ENCODE data around the gene WDFY4. TPM values are rescaled to one million over a fixed set of nuclear protein-coding genes. Genes with fewer than 3 reads are reported as not detected.

Gene WDFY4
- total RNA-seq, 2 experiments from 2014 or later: 0.08 TPM; not detected in 1

DNA sequence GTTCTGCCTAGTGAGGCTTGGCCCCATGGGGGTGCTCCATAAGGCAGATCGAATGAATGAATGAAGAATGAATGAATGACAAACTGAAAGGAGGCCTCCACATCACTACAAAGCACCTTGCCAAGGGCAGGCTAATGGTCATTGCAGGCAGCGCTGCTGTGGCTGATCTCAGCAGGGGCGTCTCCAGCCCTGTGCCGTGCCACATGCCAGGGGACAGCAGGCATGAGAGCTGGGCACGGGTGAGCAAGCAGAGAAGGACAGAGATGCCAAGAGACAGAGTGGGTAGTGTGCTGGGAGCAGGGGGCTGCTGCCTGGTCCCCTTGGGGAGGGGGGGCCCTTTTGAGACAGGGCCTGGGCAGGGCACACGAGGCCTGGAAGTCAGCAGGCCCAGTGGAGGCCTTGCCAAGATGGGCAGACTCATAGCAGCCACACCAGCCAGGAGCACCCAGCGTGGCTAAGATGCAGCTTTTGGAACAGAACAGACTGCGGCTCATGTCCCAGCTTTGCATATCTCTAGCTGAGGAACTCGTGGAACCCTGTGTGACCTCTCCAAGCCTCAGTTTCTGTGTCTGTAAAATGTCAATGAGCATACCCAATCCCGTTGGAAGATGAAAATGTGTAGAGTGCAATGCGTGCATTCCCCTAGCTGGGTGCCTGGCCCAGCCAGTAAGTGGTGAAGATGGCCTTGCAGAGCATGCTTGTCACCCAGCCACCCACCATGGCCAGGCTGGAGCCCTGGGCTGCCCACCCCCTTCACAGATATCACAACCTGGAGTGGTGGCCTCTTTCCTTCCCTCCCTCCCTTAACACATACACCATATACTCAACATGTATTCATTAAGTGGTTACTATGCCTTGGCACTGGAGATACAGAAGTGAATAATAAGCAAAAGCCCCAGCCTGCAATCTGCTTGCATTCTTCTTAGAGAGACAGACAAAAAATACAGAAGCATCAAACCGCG, 316.0 kb downstream of the WDFY4 start:
- Mint-ChIP-seq H3K27me3 (no peaks in the 10 kb centered on the region), H3K27ac (no peak overlapping the region), H3K4me1 (no peaks in the 10 kb centered on the region), H3K4me3 (no peak overlapping the region), H3K9me3 (no peaks in the 10 kb centered on the region), H3K36me3 (ENCODE audit: low read depth) (no peaks in the 10 kb centered on the region)
- ChIA-PET CTCF (no interaction called here), POLR2A (no interaction called here)
- no peak for DNase-seq

DNA sequence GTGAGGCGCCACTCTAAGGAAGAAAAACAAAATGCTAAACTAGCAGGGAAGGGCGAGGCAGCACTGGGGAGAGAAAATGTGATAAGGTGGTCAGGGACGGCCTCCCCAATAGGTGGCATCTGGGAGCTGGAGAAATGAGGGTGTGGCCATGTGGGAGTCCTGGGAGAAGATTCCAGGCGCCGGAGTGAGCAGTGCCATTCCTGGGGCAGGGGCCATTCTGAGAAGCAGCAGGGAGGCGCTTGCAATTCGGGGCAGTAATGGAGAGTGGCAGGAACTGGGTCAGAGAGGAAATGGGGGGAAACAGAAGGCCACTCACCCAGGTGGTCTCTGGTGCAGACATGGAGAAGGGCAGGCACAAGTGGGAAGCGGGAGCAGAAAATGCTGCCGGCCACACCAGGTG, 316.7 kb downstream of the WDFY4 start:
- no peaks in the 10 kb centered on the region for H3K9me3 Mint-ChIP-seq
- no peaks in the 10 kb centered on the region for H3K27me3 Mint-ChIP-seq
- DNase-seq: no peak
- ChIA-PET CTCF (no interaction called here), POLR2A (no interaction called here)
- H3K27ac Mint-ChIP-seq: no peak overlapping the region
- no peaks in the 10 kb centered on the region for H3K36me3 Mint-ChIP-seq (ENCODE audit: low read depth)
- no peak overlapping the region for H3K4me3 Mint-ChIP-seq
- H3K4me1 Mint-ChIP-seq: no peaks in the 10 kb centered on the region

- CTCF ChIA-PET: no interaction called here
- Mint-ChIP-seq H3K27me3 (no peaks in the 10 kb centered on the region), H3K9me3 (no peaks in the 10 kb centered on the region), H3K4me1 (no peaks in the 10 kb centered on the region), H3K36me3 (ENCODE audit: low read depth) (no peaks in the 10 kb centered on the region), H3K27ac (no peak overlapping the region), H3K4me3 (no peak overlapping the region)
- no peak for DNase-seq
- POLR2A ChIA-PET: no interaction called here
Observed at GRCh38 chr10:49001870-49002672, 317.4 kb downstream of the WDFY4 start.

DNA sequence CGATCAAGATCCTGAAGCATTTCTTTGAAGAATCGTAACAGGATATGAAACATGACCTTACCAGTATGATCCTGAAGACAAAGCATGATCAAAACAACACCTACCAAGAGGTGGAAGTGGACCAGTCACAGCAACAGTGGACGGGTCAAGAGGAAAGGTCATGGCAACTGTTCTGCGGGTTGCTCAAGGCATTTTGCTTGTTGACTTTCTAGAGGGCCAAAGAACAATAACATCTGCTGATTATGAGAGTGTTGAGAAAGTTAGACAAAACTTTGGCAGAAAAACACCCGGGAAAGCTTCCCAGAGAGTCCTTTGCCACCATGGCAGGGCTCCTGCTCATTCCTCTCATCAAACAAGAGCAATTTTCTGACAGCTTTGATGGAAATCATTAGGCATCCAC, 320.6 kb downstream of the WDFY4 start:
- no peak for DNase-seq
- ChIA-PET POLR2A (no interaction called here), CTCF (no interaction called here)
- Mint-ChIP-seq H3K4me1 (no peaks in the 10 kb centered on the region), H3K27me3 (no peaks in the 10 kb centered on the region), H3K27ac (no peak overlapping the region), H3K36me3 (ENCODE audit: low read depth) (no peaks in the 10 kb centered on the region), H3K4me3 (no peak overlapping the region), H3K9me3 (no peaks in the 10 kb centered on the region)

DNA sequence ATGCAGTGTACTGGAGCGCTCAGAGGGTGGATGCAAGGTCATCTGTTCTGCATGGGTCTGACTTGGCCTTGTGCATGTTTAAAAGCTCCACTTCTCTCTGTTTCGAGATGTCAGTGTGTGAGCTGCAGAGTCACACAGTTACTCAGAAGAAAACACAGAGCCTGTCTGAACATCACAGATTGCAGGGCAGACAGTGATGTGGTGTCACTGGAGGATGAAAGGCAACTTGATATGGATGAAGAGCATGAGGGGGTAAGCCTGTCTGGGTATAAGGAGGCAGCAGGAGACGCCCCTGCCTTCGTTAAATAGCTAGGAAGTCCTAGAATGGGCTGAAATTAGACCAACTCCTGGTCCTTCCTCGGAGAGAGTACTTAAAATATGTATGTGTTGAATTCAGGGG, 322.5 kb downstream of the WDFY4 start:
- no peak for DNase-seq
- ChIA-PET POLR2A (no interaction called here), CTCF (no interaction called here)
- no peaks in the 10 kb centered on the region for H3K36me3 Mint-ChIP-seq (ENCODE audit: low read depth)
- H3K9me3 Mint-ChIP-seq: no peaks in the 10 kb centered on the region
- no peak overlapping the region for H3K4me3 Mint-ChIP-seq
- no peaks in the 10 kb centered on the region for H3K27me3 Mint-ChIP-seq
- no peaks in the 10 kb centered on the region for H3K4me1 Mint-ChIP-seq
- no peak overlapping the region for H3K27ac Mint-ChIP-seq

GRCh38 chr10:49008091-49008490, 323.4 kb downstream of the WDFY4 start:
- no peaks in the 10 kb centered on the region for H3K36me3 Mint-ChIP-seq (ENCODE audit: low read depth)
- ChIA-PET POLR2A (no interaction called here), CTCF (no interaction called here)
- no peaks in the 10 kb centered on the region for H3K4me1 Mint-ChIP-seq
- H3K9me3 Mint-ChIP-seq: no peaks in the 10 kb centered on the region
- no peak for DNase-seq
- peaks cover 5% of the 10 kb centered on the region for H3K27me3 Mint-ChIP-seq
- H3K27ac Mint-ChIP-seq: no peak overlapping the region
- no peak overlapping the region for H3K4me3 Mint-ChIP-seq

GRCh38 chr10:49008505-49009198, 324.0 kb downstream of the WDFY4 start:
- H3K27me3 Mint-ChIP-seq: peaks cover 5% of the 10 kb centered on the region
- no peaks in the 10 kb centered on the region for H3K36me3 Mint-ChIP-seq (ENCODE audit: low read depth)
- no peaks in the 10 kb centered on the region for H3K4me1 Mint-ChIP-seq
- H3K27ac Mint-ChIP-seq: no peak overlapping the region
- H3K9me3 Mint-ChIP-seq: no peaks in the 10 kb centered on the region
- DNase-seq: no peak
- ChIA-PET POLR2A (no interaction called here), CTCF (no interaction called here)
- no peak overlapping the region for H3K4me3 Mint-ChIP-seq

DNA sequence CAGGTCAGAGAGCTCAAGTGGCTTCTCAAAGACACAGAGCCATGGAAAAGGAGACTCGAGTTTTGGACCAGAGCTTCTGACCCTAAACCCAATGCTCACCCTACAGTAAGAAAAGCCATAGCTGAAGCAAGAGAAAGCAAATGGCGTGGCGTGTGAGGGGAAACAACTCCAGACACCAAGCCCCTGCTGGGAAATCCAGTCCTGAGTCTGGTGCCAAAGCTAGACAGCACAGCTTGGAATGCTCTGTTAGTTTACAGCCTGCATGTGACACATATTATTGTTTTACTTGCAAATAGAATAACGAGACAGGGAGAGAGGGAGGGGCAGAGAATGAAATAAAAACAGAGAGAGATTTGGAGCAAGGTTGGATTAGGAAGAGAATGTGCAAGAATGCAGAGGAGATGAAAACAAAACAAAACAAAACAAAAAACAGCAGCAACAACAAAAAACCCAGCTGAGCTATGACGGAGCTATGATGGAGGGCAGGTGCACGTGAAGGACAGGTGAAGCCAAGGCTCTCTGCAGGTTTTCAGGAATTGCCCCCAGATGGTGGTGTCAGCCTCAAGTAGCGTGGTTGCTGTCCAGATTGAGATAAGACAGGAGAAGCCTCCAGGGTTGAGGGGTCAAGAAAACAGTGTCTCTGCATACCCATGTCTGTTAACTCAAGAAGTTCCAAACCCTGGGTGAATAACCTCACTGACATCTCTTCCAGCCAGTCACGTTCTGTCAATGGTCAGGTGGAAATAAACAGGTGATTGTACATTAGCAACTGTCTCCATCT, 324.7 kb downstream of the WDFY4 start:
- Mint-ChIP-seq H3K4me3 (no peak overlapping the region), H3K4me1 (no peaks in the 10 kb centered on the region), H3K36me3 (ENCODE audit: low read depth) (no peaks in the 10 kb centered on the region), H3K9me3 (no peaks in the 10 kb centered on the region), H3K27me3 (peaks cover 5% of the 10 kb centered on the region), H3K27ac (no peak overlapping the region)
- CTCF ChIA-PET: no interaction called here
- POLR2A ChIA-PET: no interaction called here
- no peak for DNase-seq

- no peaks in the 10 kb centered on the region for H3K9me3 Mint-ChIP-seq
- ChIA-PET CTCF (no interaction called here), POLR2A (no interaction called here)
- no peaks in the 10 kb centered on the region for H3K36me3 Mint-ChIP-seq (ENCODE audit: low read depth)
- H3K4me3 Mint-ChIP-seq: no peak overlapping the region
- no peaks in the 10 kb centered on the region for H3K4me1 Mint-ChIP-seq
- H3K27me3 Mint-ChIP-seq: peaks cover 5% of the 10 kb centered on the region
- no peak overlapping the region for H3K27ac Mint-ChIP-seq
- DNase-seq: no peak
Observed at GRCh38 chr10:49010295-49010694, 325.6 kb downstream of the WDFY4 start.

DNA sequence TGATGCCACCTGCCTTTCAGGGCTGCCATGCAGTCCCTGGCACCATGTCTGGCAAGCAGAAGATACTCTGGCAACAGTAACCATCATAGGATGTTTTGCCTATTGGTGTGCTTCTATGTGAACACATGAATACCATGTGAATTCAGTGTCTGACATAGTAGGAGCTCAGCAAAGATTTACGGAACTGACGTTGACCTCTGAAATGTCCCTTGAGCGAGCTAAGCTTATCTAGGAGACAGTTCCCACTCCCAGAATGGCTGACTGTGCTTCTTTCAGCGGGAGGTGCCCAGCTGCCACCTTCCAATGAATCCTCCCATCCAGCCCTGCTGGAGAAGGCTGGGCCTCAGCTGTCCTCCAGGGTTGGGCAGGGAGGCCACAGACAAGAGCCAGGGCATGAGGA, 326.2 kb downstream of the WDFY4 start:
- H3K36me3 Mint-ChIP-seq (ENCODE audit: low read depth): no peaks in the 10 kb centered on the region
- H3K27ac Mint-ChIP-seq: no peak overlapping the region
- ChIA-PET CTCF (no interaction called here), POLR2A (no interaction called here)
- no peaks in the 10 kb centered on the region for H3K4me1 Mint-ChIP-seq
- no peak overlapping the region for H3K4me3 Mint-ChIP-seq
- H3K27me3 Mint-ChIP-seq: peaks cover 5% of the 10 kb centered on the region
- no peak for DNase-seq
- H3K9me3 Mint-ChIP-seq: no peaks in the 10 kb centered on the region

DNA sequence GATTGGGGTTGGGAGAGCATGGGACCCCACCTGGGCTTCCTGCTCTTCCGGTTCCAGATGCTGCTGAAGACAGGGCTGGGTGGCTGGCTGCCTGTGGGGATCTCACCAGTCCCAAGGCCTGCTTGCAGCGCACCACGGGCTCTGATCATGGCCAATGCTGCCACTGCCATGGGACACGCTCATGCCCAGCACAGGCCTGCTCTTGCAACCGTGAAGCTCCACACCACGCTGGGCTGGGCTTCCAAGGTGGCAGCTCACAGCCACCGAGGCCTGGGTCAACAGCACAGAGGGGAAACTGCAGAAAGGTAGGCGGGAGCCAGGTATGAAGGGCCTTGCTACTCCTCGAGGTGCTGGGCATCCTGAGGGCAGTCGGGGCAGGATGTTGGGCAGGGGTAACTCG, 327.1 kb downstream of the WDFY4 start:
- DNase-seq: no peak
- H3K9me3 Mint-ChIP-seq: no peaks in the 10 kb centered on the region

DNA sequence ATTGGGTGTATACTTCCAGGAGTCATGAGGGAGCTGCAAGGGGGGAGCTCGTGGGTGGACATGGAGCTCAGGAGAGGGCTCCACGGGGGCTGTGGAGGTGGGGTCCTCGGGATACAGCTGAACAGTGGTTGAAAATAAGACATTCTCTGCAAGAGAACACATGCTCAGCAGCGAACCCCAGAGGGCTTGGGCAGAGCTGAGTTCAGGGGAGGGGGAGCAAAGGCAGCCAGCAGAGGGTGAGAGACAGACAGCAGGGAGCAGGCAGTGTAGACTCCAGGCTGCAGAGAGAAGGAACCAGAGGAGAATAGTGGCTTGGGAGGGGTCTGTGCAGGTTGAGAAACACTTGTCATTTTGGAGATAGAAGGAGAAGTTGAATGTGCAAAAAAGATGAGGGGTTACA, 327.9 kb downstream of the WDFY4 start:
- POLR2A ChIA-PET: no interaction called here
- DNase-seq: no peak
- CTCF ChIA-PET: no interaction called here
- Mint-ChIP-seq H3K9me3 (no peaks in the 10 kb centered on the region), H3K27me3 (peaks cover 5% of the 10 kb centered on the region), H3K4me1 (no peaks in the 10 kb centered on the region), H3K4me3 (no peak overlapping the region), H3K27ac (no peak overlapping the region), H3K36me3 (ENCODE audit: low read depth) (no peaks in the 10 kb centered on the region)

More for the DNA sequence above, 327.1 kb downstream of the WDFY4 start:
- no peak overlapping the region for H3K4me3 Mint-ChIP-seq
- H3K27ac Mint-ChIP-seq: no peak overlapping the region
- no peaks in the 10 kb centered on the region for H3K36me3 Mint-ChIP-seq (ENCODE audit: low read depth)
- ChIA-PET CTCF (no interaction called here), POLR2A (no interaction called here)
- no peaks in the 10 kb centered on the region for H3K4me1 Mint-ChIP-seq
- peaks cover 5% of the 10 kb centered on the region for H3K27me3 Mint-ChIP-seq

DNA sequence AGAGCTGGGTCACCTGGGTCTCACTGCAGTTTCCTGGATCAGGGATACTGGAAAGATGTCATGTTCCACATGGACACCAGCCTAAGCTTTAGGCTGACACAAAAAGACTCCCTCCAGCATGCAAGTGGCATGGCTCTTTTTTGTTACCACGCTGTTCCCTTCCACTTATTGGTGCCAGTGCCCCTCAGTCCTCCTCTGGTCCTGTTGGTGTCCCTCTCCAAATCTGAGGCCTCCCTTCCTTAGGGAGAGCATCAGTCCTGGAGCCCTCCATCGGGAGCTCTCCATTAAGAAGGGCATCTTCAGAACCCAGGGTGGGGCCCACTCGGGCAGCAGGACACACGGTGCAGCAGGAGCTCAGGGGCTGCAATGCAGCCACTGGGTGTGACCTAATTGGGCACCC, 331.0 kb downstream of the WDFY4 start:
- CTCF ChIA-PET: no interaction called here
- Mint-ChIP-seq H3K4me1 (no peaks in the 10 kb centered on the region), H3K9me3 (no peaks in the 10 kb centered on the region), H3K27ac (no peak overlapping the region), H3K4me3 (no peak overlapping the region), H3K36me3 (ENCODE audit: low read depth) (no peaks in the 10 kb centered on the region), H3K27me3 (peaks cover 13% of the 10 kb centered on the region)
- DNase-seq: no peak
- POLR2A ChIA-PET: no interaction called here

All from activated CD4-positive, alpha-beta memory T cell treated with anti-CD3 and anti-CD28 coated beads, Interleukin-2, amount 10 ng/mL, durations not matched to agents 7 days and 5 days (primary cell).